Astrocyte of the hippocampus (primary cell): ENCODE measurements around the gene IGFN1.

Experiments
- DNase-seq: peaks from one replicate; pipeline ENCODE4 v3.0.0; 2011; ENCODE audit warnings: low read depth, low spot score

The IGFN1 gene

GRCh38 chr1:201264554-201264953 lies 73.9 kb downstream of the IGFN1 start:
- DNase-seq, result no peak

GRCh38 chr1:201265756-201266155 lies 75.1 kb downstream of the IGFN1 start:
- no peak for DNase-seq

GRCh38 chr1:201266276-201266675 lies 75.7 kb downstream of the IGFN1 start:
- no peak for DNase-seq

GRCh38 chr1:201266774-201267173 lies 76.2 kb downstream of the IGFN1 start:
- peak; percentile 56 for DNase-seq

- DNase-seq, result no peak
Measured at GRCh38 chr1:201267481-201268229, 77.0 kb downstream of the IGFN1 start.

- peak; percentile 52 for DNase-seq
Measured at GRCh38 chr1:201268604-201269151, 78.1 kb downstream of the IGFN1 start.

GRCh38 chr1:201269281-201269680 lies 78.7 kb downstream of the IGFN1 start:
- DNase-seq, result no peak

- no peak for DNase-seq
Measured at GRCh38 chr1:201269900-201270410, 79.3 kb downstream of the IGFN1 start.

- no peak for DNase-seq
Measured at GRCh38 chr1:201270616-201271390, 80.2 kb downstream of the IGFN1 start.

GRCh38 chr1:201272799-201273198 lies 82.2 kb downstream of the IGFN1 start:
- no peak for DNase-seq

- DNase-seq, result no peak
Measured at GRCh38 chr1:201274616-201275252, 84.1 kb downstream of the IGFN1 start.

- peak; percentile 93 for DNase-seq
Measured at GRCh38 chr1:201275253-201275666, 84.6 kb downstream of the IGFN1 start.

GRCh38 chr1:201276891-201277290 lies 86.3 kb downstream of the IGFN1 start:
- no peak for DNase-seq

GRCh38 chr1:201277441-201277840 lies 86.8 kb downstream of the IGFN1 start:
- DNase-seq, result no peak
